Bronchial epithelial cell (primary cell): ENCODE results near the gene FBN2. TPM values are rescaled to one million over a fixed set of nuclear protein-coding genes. Genes with fewer than 3 reads are reported as not detected.
A peak's percentile ranks its signal among the peaks of the same experiment; 100 is the strongest.

Experiments used
- DNase-seq: peaks from one replicate; pipeline ENCODE4 v3.0.0-alpha.2; 2010; ENCODE audit warnings: low read depth
- FAIRE-seq: peaks from 2 replicates; lab custom pipeline; 2011; peaks lifted over from hg19 to GRCh38; lab: Jason Lieb, UNC
- H3K27me3 ChIP-seq: 2 replicates; pipeline ENCODE4 v1.5.1; 2011; ENCODE audit warnings: low read length; ENCODE audit not compliant: control insufficient read depth, insufficient read depth
- H3K36me3 ChIP-seq: 2 replicates; pipeline ENCODE4 v1.5.1; 2011; ENCODE audit warnings: low read length; ENCODE audit not compliant: control insufficient read depth, insufficient read depth
- H3K4me3 ChIP-seq: 2 replicates; pipeline ENCODE4 v1.5.1; 2011; ENCODE audit warnings: mild to moderate bottlenecking, low read depth, low read length, control low read depth
- CTCF ChIP-seq: IDR thresholded peaks from 2 replicates; pipeline ENCODE4 v1.5.1; 2011; ENCODE audit warnings: mild to moderate bottlenecking, moderate library complexity, low read length, control low read depth, inconsistent platforms; ENCODE audit not compliant: insufficient read depth, severe bottlenecking
- total RNA-seq: library from RNA; depleted of rRNA; stranded (reverse); fragments of >200 nt; gene quantifications from 2 replicates; pipeline ENCODE4 v1.2.1, GENCODE V29; 2014

Gene FBN2
- total RNA-seq, 1 donor from 2014 or later, result 49.0 TPM

- TF ChIP-seq CTCF, result no peak
- Histone ChIP-seq H3K27me3 (no peaks in the 10 kb centered on the region), H3K4me3 (peak overlapping the region; percentile 62), H3K36me3 (no peaks in the 10 kb centered on the region)
- FAIRE-seq (no peak), DNase-seq (peak; percentile 39)
These were observed 399 bp upstream of the FBN2 start for GRCh38 chr5:128538250-128539037.

- H3K4me3 ChIP-seq, result peak overlapping the region; percentile 62
- H3K36me3 ChIP-seq, result no peaks in the 10 kb centered on the region
- DNase-seq (peak; percentile 21), FAIRE-seq (no peak)
- no peak for TF ChIP-seq CTCF
- no peaks in the 10 kb centered on the region for H3K27me3 ChIP-seq
These were observed 635 bp downstream of the FBN2 start for GRCh38 chr5:128537221-128537999.

- DNase-seq, result no peak
- Histone ChIP-seq H3K36me3 (no peaks in the 10 kb centered on the region), H3K27me3 (no peaks in the 10 kb centered on the region), H3K4me3 (peak overlapping the region; percentile 62)
- no peak for TF ChIP-seq CTCF
- peak; percentile 89 for FAIRE-seq
These were observed 1.5 kb downstream of the FBN2 start for GRCh38 chr5:128536254-128537220.

GRCh38 chr5:128535251-128535650, 2.8 kb downstream of the FBN2 start:
- no peak for DNase-seq
- Histone ChIP-seq H3K36me3 (no peaks in the 10 kb centered on the region), H3K27me3 (no peaks in the 10 kb centered on the region), H3K4me3 (no peak overlapping the region)
- FAIRE-seq, result no peak
- no peak for TF ChIP-seq CTCF

- no peak for TF ChIP-seq CTCF
- FAIRE-seq, result no peak
- peak; percentile 17 for DNase-seq
- Histone ChIP-seq H3K36me3 (no peaks in the 10 kb centered on the region), H3K4me3 (no peak overlapping the region), H3K27me3 (no peaks in the 10 kb centered on the region)
These were observed 3.3 kb downstream of the FBN2 start for GRCh38 chr5:128534726-128535125.
